Measurements from ENCODE around the gene CA4.

The CA4 gene

DNA sequence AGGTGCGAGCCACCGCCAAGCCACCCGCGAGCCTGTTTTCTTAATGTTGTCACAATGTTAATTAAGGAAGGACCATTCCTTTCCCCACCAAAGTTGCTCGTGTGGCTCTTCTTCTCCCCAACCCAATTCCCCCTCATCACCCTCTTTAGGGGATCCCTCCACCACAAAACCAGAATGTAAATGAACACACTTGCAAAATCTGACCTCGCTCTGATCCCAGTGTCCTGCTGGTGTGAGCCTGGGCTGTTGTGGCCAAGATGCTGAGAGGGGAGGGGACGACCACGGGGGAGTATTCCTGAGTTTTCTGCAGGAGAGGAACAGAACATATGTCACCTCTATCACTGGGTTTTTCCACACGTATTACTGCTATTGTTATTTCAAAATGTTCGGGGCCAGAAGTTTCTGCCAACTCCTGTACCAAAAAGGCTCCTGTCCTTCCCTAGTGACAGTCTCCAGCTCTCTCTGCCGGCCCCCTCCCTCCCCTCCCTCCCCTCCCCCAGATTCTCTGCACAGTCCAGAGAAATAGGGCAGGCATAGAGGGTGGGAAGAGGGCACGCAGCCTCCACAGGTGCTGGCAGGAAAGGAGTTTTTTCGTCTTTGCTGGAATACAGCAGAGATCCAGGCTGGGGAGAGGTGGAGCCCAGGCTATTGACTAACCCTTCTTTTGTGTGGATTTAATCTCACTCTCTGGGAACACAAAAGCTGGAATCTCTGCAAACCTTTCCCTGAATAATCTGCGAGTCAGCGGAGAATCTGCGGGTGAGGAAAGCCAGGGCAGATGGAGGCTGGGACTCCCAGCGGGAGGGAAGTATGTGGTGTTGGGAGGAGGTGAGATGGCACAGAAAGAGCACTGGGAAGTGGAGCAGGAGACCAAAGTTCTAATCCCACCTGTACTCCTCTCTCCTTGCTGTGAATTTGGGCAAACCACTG, 4.5 kb upstream of the CA4 start:
- TF ChIP-seq, protein P1, sequence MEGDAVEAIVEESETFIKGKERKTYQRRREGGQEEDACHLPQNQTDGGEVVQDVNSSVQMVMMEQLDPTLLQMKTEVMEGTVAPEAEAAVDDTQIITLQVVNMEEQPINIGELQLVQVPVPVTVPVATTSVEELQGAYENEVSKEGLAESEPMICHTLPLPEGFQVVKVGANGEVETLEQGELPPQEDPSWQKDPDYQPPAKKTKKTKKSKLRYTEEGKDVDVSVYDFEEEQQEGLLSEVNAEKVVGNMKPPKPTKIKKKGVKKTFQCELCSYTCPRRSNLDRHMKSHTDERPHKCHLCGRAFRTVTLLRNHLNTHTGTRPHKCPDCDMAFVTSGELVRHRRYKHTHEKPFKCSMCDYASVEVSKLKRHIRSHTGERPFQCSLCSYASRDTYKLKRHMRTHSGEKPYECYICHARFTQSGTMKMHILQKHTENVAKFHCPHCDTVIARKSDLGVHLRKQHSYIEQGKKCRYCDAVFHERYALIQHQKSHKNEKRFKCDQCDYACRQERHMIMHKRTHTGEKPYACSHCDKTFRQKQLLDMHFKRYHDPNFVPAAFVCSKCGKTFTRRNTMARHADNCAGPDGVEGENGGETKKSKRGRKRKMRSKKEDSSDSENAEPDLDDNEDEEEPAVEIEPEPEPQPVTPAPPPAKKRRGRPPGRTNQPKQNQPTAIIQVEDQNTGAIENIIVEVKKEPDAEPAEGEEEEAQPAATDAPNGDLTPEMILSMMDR (IDR thresholded peaks at IDR 0.05; ENCODE audit: control extremely low read depth, extremely low read depth, low read depth, missing control alignments), result no peak
- CTCF ChIA-PET, result interaction anchor here (1.6 kb wide), 1 partner anchor 25 kb away, joined by 4 read pairs; no protein-coding TSS in a partner anchor
- POLR2A ChIA-PET, result no interaction called here
- no peak for DNase-seq (ENCODE audit: extremely low spot score)

DNA sequence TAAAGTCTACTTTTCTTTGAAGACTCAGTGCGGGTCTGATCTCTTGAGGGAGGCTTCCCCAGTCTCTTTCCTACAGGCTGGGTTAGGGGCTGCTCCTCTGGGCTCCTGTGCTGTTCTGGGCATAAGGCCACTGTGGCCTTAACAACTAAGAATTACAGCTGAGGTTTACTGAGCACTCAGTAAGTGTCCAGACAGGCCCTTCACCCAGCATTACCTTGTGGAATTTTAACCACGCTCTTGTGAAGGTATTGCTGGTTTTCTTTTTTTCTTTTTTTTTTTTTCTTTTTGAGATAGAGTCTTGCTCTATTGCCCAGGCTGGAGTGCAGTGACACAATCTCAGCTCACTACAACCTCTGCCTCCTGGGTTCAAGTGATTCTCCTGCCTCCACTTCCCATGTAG, 3.6 kb upstream of the CA4 start:
- ChIA-PET CTCF (no interaction called here), POLR2A (no interaction called here)
- DNase-seq (ENCODE audit: extremely low spot score), result no peak
- TF ChIP-seq, protein P1 (IDR thresholded peaks at IDR 0.05; ENCODE audit: control extremely low read depth, extremely low read depth, low read depth, missing control alignments), result no peak

DNA sequence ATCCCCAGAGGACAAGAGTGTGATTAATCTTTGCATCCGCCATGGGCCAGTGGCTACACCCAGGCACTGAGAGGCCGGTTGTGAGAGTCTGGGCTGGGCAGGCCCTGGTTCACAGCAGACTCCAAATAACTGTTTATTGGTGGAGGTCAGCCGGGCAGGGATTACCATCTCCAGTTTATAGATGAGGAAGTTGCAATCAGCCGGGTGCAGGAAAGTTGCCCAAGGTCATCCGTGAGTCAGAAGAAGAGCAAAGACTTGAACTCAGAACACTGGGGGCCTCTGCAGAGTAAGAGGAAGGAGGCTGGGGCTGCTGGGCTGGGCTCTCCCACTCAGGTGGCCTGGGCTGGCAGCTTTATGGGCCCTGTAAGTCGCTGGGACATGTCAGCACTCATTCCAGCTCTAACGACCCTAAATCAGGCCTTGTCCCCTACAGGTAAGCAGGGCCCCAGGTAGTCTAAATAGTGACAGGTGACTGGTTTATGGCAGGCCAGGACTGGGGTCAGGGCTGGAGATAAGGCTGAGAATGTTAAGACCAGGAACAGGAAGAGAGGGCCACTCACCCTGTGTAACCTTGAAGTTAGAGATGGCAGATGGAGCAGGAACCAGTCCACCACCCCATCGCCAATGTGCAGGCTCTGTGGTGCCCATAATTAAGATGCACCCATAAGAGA, 2.1 kb upstream of the CA4 start:
- TF ChIP-seq, protein P1 (IDR thresholded peaks at IDR 0.05; ENCODE audit: control extremely low read depth, extremely low read depth, low read depth, missing control alignments), result no peak
- CTCF ChIA-PET, result no interaction called here

DNA sequence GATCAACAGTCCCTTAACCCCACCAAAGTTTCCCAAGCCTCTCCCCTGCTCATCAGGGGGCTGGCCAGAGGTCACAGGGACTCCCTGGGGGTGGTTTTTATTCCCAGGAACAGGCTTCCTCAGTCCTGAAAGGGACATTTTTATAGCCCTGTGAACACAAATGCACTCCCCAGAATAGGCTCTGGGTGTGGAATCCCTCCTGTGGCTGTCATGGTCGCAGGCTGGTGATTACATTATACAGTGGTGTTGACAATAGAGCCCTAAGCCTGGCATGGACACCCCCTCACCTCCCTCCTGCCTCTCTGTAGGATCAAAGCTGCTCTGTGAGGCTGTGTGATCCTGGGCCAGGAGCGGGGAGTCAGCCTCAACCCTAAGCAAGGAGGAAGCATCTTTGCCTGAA, 1.4 kb upstream of the CA4 start:
- ChIA-PET CTCF (no interaction called here), POLR2A (no interaction called here)
- TF ChIP-seq, protein P1 (IDR thresholded peaks at IDR 0.05; ENCODE audit: control extremely low read depth, extremely low read depth, low read depth, missing control alignments), result no peak
- DNase-seq (ENCODE audit: extremely low spot score), result no peak

More for the DNA sequence above, 2.1 kb upstream of the CA4 start:
- POLR2A ChIA-PET, result no interaction called here
- DNase-seq (ENCODE audit: extremely low spot score), result no peak

DNA sequence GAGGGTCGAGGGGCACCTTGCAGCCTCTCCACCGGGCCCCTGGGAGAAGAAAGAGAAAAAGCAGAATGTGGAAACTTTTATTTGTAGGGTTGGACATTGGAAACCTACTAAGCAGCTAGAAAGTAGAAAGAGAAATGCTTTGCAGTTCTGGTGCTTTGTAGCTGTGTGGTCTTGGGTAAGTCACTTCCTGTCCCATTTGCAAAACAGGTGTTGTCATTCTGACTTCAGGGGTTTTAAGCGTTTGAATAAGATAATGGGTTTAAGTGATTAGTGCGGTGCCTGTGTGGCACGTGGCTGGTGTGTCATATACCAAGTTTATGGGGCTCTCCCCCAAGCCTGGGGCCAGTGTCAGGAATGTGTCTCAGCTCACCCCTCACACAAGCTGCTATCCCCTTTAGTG, 1.6 kb downstream of the CA4 start:
- ChIA-PET CTCF (interaction anchor here (2.9 kb wide), 1 partner anchor 10 kb away, joined by 27 read pairs; no protein-coding TSS in a partner anchor), POLR2A (no interaction called here)
- TF ChIP-seq, protein P1 (IDR thresholded peaks at IDR 0.05; ENCODE audit: control extremely low read depth, extremely low read depth, low read depth, missing control alignments), result no peak
- no peak for DNase-seq (ENCODE audit: extremely low spot score)

DNA sequence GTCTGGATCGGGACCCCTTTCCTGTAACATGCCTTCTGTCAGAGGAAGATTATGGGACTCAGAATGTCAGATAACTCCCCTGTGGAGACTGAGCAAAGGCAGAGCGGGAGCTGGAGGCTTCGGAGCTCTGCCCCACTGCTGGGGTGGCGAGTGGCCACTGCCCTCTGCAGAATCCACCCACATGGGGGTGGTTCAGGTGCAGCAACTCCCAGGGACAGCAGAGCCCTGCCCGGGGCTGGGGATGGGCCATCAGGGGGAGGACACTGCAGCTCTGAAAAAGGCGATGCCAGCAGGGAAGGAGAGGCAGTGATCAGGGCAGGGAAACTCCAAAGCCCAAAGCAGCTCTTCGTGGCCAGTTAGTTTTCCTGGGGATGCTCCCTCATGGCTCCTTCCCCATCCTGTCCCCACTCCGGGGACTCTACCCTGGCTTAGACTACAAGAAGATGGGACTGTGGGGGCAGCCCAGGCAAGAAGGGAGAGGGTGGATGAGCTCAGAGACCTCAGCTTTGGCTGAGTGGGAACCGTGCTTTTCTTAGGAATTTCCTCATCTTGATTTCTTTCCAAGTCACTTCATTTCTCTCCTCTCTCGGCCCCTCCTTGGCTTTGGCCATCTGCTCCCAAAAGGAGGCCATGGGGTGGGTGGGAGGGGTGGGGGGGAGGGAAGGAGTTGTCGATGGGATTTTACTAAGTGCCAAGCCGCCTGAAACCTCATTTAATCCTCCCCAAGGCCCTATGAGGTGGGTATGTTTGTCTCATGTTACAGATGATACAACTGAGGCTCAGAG, 4.0 kb downstream of the CA4 start:
- TF ChIP-seq, protein P1 (IDR thresholded peaks at IDR 0.05; ENCODE audit: control extremely low read depth, extremely low read depth, low read depth, missing control alignments), result no peak
- DNase-seq (ENCODE audit: extremely low spot score), result no peak
- ChIA-PET POLR2A (no interaction called here), CTCF (no interaction called here)

Measured in GM10248 (cell line).